IgD-negative memory B cell (primary cell): Measurements from ENCODE around the gene CPE. TPM values are rescaled to one million over a fixed set of nuclear protein-coding genes. Genes with fewer than 3 reads are reported as not detected.

Experiments used
- H3K27ac Mint-ChIP-seq, 3 donors: one replicate each; pipeline ENCODE4 v1.8.0; 2020 to 2022; ENCODE audit warnings: mild to moderate bottlenecking in 3 of 3, mixed read lengths in 3 of 3, moderate library complexity in 1 of 3
- H3K27me3 Mint-ChIP-seq: one replicate; pipeline ENCODE4 v1.8.0; 2021; ENCODE audit warnings: mixed read lengths
- H3K36me3 Mint-ChIP-seq: one replicate; pipeline ENCODE4 v1.8.0; 2020; ENCODE audit warnings: mild to moderate bottlenecking, mixed read lengths
- H3K4me1 Mint-ChIP-seq, 3 donors: one replicate each; pipeline ENCODE4 v1.8.0; 2020 to 2022; ENCODE audit warnings: mixed read lengths in 3 of 3, mild to moderate bottlenecking in 1 of 3
- H3K4me3 Mint-ChIP-seq, 4 donors: one replicate each; pipeline ENCODE4 v1.8.0; 2020 to 2022; ENCODE audit warnings: mild to moderate bottlenecking in 4 of 4, mixed read lengths in 4 of 4, moderate library complexity in 3 of 4
- H3K9me3 Mint-ChIP-seq, 3 donors: one replicate each; pipeline ENCODE4 v1.8.0; 2020 to 2021; ENCODE audit warnings: mixed read lengths in 3 of 3, mild to moderate bottlenecking in 1 of 3
- polyA plus RNA-seq: library from polyadenylated mRNA; unstranded; fragments of 300-500 nt; fragmentation: Illumina TruSeq; gene quantifications from one replicate; pipeline ENCODE4 v1.2.3, GENCODE V29; 2021

CPE gene
- polyA plus RNA-seq, 1 donor from 2014 or later, result not detected

DNA sequence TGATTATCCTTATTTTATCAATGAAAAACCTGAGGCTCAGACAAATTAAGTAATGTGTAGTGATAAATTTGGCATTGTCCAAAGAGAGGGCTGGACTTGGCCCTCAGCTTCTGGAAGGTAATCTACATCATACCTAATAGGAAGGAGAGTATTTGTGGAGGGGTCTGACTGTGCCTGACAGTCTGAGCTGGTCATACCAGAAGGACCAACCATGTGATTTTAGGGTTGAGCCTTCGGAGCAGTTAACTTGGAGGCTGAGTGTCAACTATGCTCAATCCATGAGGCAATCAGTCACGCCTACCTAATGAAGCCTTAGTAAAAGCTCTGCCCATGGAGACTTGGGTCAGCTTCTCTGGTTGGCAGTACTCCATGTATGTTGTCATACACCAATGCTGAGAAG is 136.4 kb downstream of the CPE start:
- H3K9me3 Mint-ChIP-seq, result no peaks in the 10 kb centered on the region
- no peak overlapping the region for H3K27ac Mint-ChIP-seq
- no peaks in the 10 kb centered on the region for H3K4me1 Mint-ChIP-seq
- peaks cover 7% of the 10 kb centered on the region for H3K27me3 Mint-ChIP-seq
- no peak overlapping the region for H3K4me3 Mint-ChIP-seq
- no peaks in the 10 kb centered on the region for H3K36me3 Mint-ChIP-seq

DNA sequence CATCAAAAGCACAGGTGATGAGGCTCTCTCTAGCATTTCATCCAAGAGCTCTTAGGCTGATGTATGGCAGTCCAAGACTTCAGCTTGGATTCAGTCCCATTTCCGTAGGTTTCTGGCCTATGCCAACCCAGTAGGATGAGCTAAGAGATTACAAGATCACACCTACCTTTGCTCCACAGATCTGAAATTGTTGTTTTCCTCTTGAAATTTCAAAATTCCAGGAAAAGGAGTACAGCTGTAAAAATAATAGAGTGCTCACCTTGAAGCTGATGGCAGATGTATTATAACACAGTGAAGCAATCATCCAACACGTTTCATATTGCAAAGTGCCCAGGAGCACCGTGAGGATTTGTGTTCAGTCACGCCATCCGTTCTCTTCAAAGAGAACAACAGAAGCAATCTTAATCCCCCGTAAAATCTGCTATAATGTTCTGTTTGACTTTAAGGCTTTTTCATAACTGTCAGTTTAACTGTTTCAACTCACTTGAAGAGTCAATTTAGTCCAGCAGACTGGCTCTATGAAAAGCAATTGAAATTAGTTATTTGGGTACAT is 137.5 kb downstream of the CPE start:
- Mint-ChIP-seq H3K27ac (peak overlapping the region in 1 of 3 donors; percentile 23), H3K27me3 (peaks cover 3% of the 10 kb centered on the region), H3K4me1 (no peaks in the 10 kb centered on the region), H3K9me3 (no peaks in the 10 kb centered on the region), H3K36me3 (no peaks in the 10 kb centered on the region), H3K4me3 (no peak overlapping the region)

DNA sequence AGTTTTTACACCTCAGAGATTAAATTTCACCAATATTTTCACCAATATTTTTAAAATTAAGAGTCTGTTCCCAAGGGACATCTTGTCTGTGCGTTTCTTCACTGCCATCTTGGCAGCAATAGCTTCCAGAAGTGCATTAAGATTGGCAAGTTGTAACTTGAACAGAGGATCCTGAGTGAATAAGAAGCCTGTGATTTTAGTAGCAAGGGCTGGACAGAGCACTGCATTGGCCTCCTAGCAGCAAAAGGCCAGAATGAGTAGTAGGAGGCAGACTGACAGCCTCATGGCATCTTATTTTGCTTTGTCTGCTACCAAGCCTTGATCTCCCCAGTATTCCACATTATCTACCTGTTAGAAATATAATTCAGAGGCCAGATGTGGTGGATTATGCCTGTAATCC is 138.4 kb downstream of the CPE start:
- H3K27ac Mint-ChIP-seq, result no peak overlapping the region
- no peaks in the 10 kb centered on the region for H3K36me3 Mint-ChIP-seq
- H3K4me1 Mint-ChIP-seq, result no peaks in the 10 kb centered on the region
- peaks cover 3% of the 10 kb centered on the region for H3K27me3 Mint-ChIP-seq
- H3K4me3 Mint-ChIP-seq, result no peak overlapping the region
- H3K9me3 Mint-ChIP-seq, result no peaks in the 10 kb centered on the region

DNA sequence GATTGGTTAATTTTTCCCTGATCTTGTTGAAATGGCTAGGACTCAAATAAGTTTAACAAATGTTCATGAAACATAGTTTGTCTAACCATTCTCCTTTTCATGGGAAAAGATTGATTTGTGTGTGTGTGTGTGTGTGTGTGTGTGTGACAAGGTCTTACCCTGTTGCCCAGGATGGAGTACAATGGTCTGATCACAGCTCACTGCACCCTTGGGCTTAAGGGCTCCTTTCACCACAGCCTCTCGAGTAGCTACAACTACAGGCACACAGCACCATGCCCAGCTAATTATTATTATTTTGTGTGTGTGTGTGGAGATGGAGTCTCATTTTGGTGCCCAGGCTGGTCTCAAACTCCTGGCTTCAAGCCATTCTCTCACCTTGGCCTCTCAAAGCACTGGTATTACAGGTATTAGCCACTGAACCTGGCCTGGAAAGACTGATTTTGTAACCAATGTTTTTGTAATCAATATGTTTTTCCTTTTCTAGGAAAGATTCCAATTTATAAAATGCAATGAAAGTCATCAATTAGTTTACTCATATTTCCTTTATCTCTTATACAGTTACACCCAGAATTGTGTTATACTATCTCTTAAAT is 139.3 kb downstream of the CPE start:
- Mint-ChIP-seq H3K9me3 (no peaks in the 10 kb centered on the region), H3K27ac (no peak overlapping the region), H3K4me3 (no peak overlapping the region), H3K4me1 (no peaks in the 10 kb centered on the region), H3K36me3 (no peaks in the 10 kb centered on the region), H3K27me3 (peaks cover 3% of the 10 kb centered on the region)

DNA sequence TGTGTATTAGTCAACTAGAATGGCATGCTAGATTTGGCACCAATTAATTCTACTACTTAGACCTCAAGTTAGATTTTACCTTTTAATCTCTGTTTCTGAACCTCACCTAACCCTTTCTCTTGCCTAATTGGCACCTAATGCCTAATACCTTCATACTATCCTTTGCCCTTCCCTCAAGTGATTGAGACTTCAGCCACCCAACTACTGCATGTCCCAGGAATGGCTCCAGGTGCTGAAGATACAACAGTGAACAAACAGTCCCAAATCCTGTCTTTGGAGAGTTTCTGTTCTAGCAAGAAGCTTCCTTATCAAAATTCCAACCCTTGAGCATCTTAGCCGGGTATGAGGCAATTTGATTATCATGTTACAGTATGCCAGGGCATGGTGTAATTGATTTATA is 139.9 kb downstream of the CPE start:
- H3K4me1 Mint-ChIP-seq, result no peaks in the 10 kb centered on the region
- no peak overlapping the region for H3K4me3 Mint-ChIP-seq
- H3K27ac Mint-ChIP-seq, result no peak overlapping the region
- no peaks in the 10 kb centered on the region for H3K36me3 Mint-ChIP-seq
- H3K27me3 Mint-ChIP-seq, result peaks cover 3% of the 10 kb centered on the region
- no peaks in the 10 kb centered on the region for H3K9me3 Mint-ChIP-seq

DNA sequence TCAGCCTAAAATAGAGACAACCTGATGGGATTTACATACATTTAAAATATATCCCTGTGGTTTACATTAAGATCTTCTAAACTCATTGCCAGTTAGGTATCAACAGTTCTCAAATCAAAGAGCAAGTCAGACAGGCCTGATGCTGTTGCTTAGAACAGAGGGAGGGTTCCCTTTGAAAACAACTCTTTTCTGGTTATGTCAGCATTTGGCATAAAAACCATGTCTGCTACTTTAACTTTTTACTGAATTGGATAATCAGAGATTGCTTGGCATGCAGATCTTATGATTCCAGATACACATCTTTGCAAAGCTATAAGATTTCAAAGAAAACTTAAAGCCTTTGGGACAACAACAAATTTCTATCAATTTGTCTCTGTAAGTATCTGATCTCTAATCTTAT is 140.8 kb downstream of the CPE start:
- no peaks in the 10 kb centered on the region for H3K4me1 Mint-ChIP-seq
- H3K4me3 Mint-ChIP-seq, result no peak overlapping the region
- no peaks in the 10 kb centered on the region for H3K9me3 Mint-ChIP-seq
- H3K27ac Mint-ChIP-seq, result no peak overlapping the region
- peaks cover 3% of the 10 kb centered on the region for H3K27me3 Mint-ChIP-seq
- H3K36me3 Mint-ChIP-seq, result no peaks in the 10 kb centered on the region

DNA sequence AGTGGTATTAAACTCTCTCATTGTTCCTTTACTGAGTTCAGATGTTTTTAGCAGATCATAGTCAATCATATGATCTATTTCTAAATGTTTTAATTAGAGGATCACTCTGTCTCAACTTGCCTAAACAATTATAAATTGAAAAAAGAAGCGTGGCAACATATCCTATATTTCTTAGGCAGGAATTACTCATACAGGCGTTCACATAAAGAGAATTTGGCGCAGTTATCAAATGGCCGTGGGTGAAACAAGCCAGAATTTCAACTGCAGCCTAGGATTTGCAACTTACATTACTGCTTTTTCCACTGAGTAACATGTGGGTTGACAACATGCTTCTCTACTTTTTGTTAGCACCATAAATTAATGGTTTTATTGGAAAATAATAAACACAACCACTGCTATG is 141.3 kb downstream of the CPE start:
- no peaks in the 10 kb centered on the region for H3K9me3 Mint-ChIP-seq
- H3K27ac Mint-ChIP-seq, result no peak overlapping the region
- H3K36me3 Mint-ChIP-seq, result no peaks in the 10 kb centered on the region
- no peaks in the 10 kb centered on the region for H3K4me1 Mint-ChIP-seq
- H3K4me3 Mint-ChIP-seq, result no peak overlapping the region
- H3K27me3 Mint-ChIP-seq, result peaks cover 5% of the 10 kb centered on the region

DNA sequence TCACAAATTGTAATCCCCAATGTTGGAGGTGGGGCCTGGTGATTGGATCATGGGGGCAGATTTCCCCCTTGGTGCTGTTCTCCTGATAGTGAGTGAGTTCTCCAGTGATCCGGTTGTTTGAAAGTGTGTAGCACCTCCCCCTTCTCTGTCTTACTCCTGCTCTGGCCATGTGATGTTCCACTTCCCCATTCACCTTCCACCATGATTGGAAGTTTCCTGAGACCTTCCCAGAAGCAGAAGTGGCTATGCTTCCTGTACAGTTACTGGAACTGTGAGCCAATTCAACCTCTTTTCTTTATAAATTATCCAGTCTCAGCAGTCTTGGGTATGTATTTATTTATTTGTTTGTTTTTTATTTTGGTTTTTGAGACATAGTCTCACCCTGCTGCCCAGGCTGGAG is 143.2 kb downstream of the CPE start:
- H3K36me3 Mint-ChIP-seq, result no peaks in the 10 kb centered on the region
- peaks cover 3% of the 10 kb centered on the region for H3K27me3 Mint-ChIP-seq
- no peak overlapping the region for H3K4me3 Mint-ChIP-seq
- no peaks in the 10 kb centered on the region for H3K4me1 Mint-ChIP-seq
- H3K27ac Mint-ChIP-seq, result no peak overlapping the region
- H3K9me3 Mint-ChIP-seq, result no peaks in the 10 kb centered on the region

DNA sequence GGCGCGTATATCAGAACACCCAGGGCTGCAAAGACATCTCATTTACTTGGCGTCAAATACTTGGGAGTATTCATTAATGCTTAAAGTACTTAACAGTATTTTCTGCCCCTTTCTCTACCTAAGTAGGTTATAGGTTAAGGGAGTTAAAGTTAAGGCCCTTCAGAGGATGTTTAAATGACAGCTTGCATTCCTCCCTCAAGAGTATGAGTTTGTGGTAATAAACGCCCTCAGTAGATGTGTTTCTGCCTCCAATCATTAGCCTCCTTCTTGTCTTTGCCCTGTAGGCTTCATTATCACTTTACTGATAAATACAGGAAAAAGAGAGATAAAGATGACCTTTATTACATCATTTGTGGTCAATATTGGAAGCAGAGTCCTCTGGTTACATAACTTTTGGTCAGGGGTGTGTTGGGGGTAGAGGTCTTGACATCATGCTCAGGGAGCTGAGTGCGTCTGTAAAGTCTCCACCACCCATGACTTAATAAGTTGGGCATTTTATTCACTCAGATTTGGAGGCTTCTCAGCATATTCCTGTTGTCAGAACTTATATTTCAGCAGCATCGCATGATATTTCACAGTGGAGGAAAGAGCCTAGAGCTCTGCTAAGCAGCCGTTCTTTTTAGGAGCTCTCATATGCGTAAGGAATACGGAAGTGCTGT is 145.9 kb downstream of the CPE start:
- no peak overlapping the region for H3K27ac Mint-ChIP-seq
- H3K4me1 Mint-ChIP-seq, result no peaks in the 10 kb centered on the region
- H3K36me3 Mint-ChIP-seq, result no peaks in the 10 kb centered on the region
- H3K27me3 Mint-ChIP-seq, result peaks cover 2% of the 10 kb centered on the region
- H3K4me3 Mint-ChIP-seq, result no peak overlapping the region
- H3K9me3 Mint-ChIP-seq, result peaks cover 0 to 4% (median 0%) of the 10 kb centered on the region in 3 donors

DNA sequence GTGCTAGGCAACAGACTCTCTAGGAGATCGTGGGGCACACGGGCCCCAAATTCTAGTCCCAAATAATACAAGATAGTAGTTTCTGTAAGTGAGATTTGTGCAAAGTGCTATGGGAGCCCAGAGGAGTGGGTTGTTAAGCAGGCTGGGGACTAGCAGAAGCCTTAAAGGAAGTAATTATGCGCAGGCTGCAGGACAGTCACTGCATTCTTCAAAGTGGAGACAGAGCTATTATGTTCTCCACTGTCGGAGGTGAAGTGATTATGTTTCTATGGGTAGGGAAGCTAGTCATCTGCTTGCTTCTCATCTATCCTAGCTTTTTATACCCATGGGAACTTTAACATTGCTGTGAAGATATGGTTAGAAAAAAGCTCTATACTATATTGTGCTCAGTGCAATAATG is 154.2 kb downstream of the CPE start:
- no peak overlapping the region for H3K4me3 Mint-ChIP-seq
- H3K4me1 Mint-ChIP-seq, result no peaks in the 10 kb centered on the region
- no peaks in the 10 kb centered on the region for H3K36me3 Mint-ChIP-seq
- H3K9me3 Mint-ChIP-seq, result peaks cover 0 to 4% (median 0%) of the 10 kb centered on the region in 3 donors
- no peak overlapping the region for H3K27ac Mint-ChIP-seq
- H3K27me3 Mint-ChIP-seq, result no peaks in the 10 kb centered on the region

DNA sequence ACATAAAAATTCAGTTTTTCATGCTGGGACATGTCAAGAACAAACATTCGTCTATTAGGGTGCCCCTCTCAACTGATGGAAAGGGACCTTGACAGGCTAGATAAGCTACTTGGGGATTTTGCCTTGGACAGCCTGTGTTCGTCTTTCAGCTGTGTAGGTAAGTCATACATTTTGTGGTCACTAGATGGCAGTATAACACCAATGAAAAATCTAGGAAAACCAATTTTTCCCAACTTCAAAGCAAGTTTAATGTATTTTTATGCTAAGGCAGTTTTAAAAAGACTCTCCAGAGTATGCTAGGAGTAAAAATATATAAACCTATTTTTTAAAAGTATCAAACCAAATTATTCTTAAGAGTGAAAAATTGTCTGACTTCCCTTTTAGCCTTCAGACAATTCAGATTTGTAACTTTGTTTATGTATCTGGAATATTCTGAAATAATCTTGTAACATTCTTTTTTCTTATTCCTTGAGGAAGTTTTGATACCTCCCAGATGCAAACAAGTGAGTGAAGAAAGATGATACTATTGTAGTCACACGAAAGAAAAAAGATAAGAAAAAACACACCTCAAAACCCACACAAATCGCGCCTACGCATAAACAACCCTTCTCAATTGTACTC is 158.3 kb downstream of the CPE start:
- Mint-ChIP-seq H3K4me1 (peaks cover 0 to 2% (median 0%) of the 10 kb centered on the region in 3 donors), H3K9me3 (no peaks in the 10 kb centered on the region), H3K27me3 (no peaks in the 10 kb centered on the region), H3K36me3 (no peaks in the 10 kb centered on the region), H3K4me3 (no peak overlapping the region), H3K27ac (no peak overlapping the region)

DNA sequence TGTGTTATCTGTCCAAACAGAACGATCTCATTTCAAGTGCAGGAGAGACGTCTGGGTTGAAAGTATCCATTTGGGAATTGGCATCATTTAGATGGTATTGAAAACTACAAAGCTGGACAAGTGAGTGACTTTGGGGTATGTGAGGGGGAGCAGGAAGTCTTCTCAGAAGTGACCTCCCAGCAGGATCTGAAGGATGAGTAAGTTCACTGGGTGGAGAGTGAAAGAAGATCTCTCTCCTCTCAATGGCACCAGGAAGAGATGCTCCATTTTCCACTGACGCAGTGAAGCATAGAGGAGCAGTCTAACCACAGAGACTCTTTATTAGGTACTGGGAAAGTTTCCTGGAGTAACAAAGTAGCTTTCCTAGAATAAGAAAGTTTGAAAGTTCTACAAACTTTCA is 161.0 kb downstream of the CPE start:
- Mint-ChIP-seq H3K27ac (no peak overlapping the region), H3K4me3 (no peak overlapping the region), H3K36me3 (no peaks in the 10 kb centered on the region), H3K27me3 (no peaks in the 10 kb centered on the region), H3K9me3 (no peaks in the 10 kb centered on the region), H3K4me1 (peaks cover 0 to 2% (median 0%) of the 10 kb centered on the region in 3 donors)

DNA sequence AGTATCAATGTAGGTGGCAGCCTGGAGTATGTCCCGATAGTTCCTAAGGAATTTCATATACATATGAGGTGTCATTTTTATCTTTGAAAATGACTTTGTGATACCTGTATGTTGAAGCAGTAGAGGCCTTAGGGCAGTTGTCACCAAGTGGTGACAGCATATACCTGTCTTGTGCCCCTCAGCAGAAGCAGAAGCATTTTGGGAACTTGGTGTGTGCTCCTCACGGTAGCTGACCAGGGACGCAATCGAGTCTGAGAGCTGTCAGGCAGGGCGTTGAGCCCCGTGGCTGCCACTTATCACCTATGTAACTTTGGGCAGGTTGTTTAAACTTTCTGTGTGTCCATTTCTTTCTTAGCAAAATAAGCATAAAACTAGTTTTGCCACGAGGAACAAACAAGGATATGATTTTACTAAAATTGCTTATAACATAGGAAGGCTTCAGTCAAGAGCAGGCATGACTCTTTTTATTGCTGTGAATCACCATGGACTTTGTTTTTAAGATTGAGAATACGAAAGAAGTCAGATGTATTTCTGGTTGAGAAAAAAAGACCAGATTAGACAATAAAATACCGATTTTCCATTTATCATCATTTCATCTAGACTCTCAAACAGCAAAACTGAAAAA is 161.5 kb downstream of the CPE start:
- Mint-ChIP-seq H3K4me3 (no peak overlapping the region), H3K9me3 (no peaks in the 10 kb centered on the region), H3K4me1 (peaks cover 0 to 2% (median 0%) of the 10 kb centered on the region in 3 donors), H3K27ac (no peak overlapping the region), H3K36me3 (no peaks in the 10 kb centered on the region), H3K27me3 (no peaks in the 10 kb centered on the region)

DNA sequence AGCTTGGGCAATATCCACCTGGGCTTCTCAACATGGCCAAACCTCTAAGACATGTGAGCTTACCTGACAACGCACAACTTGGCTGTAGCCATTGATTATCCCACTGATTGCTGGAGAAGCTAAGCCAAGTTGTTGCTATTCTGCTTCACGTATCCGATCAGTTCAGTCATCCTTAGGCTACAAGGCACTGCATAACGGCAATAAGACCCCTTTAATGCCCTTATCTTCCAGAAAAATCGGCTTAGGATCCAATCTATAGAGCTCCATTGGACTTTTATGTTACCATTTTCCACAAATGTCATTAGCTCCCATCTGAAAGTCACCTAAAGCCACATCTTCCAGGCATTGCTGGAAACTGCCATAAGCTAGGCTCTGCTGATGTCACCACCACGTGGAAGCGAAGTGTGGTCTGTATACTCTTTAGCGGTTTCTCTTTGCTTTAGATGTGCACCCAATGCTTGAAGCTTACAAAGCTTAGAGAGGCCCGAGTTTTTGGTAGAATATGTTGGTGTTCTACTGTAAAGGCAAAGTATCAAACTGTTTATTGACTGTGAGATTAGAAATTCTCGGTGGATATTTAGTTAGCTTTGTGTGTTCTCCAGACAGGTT is 163.1 kb downstream of the CPE start:
- Mint-ChIP-seq H3K4me3 (no peak overlapping the region), H3K36me3 (no peaks in the 10 kb centered on the region), H3K27me3 (no peaks in the 10 kb centered on the region), H3K9me3 (no peaks in the 10 kb centered on the region), H3K27ac (no peak overlapping the region), H3K4me1 (peaks cover 0 to 3% (median 0%) of the 10 kb centered on the region in 3 donors)

DNA sequence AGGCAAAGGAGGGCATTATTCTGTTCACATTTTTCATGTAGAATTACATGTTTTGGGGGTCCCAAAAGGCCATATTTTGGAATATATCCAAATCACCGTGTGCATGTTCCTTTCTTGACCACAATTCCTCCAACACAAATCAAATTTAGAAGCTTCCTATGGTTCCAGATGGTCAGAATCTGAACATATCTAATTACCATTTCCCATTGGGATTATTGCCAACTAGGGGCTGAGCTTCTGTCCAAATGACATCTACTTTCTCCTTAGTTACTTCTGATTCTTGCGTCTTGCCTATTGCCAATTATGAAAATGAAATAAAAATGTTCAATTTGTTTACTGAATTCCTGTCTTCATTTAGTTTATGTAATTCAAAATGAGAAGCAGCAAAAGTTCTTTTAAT is 163.7 kb downstream of the CPE start:
- Mint-ChIP-seq H3K27me3 (no peaks in the 10 kb centered on the region), H3K4me1 (peaks cover 0 to 5% (median 2%) of the 10 kb centered on the region in 3 donors), H3K36me3 (no peaks in the 10 kb centered on the region), H3K4me3 (no peak overlapping the region), H3K9me3 (no peaks in the 10 kb centered on the region), H3K27ac (no peak overlapping the region)
